NCI-H2227 treated with DMSO at 0.1 percent for 48 hours (cell line): ENCODE results near the gene PPM1K.

Experiments
- DNase-seq: peaks from one replicate; lab custom pipeline; 2025; lab: John Stamatoyannopoulos, UW

PPM1K gene

DNA sequence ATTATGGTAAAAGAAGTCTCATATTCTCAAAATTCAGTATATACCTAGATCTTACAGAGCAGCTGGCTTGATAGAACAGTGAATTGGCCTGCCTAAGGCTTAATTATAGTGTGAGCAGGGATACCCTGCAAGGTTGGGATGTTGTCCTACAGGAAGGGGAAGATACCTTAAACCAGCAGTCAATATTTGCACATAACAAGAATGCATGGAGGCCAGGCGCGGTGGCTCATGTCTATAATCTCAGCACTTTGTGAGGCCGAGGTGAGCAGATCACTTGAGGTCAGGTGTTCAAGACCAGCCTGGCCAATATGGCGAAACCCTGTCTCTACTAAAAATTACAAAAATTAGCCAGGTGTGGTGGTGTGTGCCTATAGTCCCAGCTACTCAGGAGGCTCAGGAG, 67.2 kb downstream of the PPM1K start:
- no peak for DNase-seq

DNA sequence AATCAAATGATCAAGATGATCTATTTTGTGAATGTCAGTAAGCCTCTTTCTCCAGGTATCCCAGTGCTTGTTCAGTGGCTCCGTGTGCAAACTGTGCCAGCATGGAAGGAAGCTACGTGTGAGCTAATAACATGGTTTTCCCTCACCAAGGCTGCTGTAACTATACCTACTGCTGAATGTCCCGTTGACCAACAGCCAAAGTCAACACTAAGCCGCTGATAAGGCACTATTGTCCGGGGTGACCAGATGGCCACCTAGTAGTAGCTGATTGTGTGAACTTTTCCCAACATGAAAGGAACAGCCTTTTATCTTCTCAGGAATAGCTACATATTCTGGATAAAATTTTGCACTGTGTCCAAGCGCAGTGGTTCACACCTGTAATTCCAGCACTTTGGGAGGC, 68.0 kb downstream of the PPM1K start:
- no peak for DNase-seq

DNA sequence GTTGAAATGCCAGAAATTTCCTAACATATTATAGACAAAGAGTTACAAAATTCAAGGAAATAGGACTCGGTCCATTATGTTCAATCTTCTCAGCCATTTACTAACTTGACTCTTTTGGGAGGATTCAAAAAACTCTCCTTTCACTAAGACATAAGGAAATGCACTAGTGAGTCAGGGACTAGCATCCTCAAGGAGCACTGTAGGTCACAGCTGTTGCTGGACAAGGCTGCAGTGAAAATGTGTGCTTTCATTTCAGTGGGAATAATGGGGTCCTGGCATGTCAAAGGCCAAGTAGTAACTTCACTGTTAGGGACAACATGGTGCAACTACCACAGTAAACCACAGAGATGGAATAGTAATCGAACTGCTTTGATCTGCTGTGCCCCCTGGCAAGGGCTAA, 69.0 kb downstream of the PPM1K start:
- no peak for DNase-seq

DNA sequence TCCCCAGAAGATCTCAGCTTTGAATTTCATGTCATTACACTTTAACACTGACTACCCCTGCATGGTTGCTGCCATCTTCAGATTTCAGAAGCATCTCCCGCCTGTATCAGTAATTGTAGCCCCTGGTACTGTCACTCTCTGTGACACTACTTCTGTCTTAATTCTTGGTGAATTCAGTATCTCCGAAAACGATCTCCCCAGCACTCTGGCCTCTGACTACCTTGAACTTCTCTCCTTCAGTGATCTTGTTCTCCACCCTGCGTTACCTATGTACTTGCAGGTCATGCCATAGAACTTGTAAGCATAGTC, 72.2 kb downstream of the PPM1K start:
- DNase-seq: no peak

DNA sequence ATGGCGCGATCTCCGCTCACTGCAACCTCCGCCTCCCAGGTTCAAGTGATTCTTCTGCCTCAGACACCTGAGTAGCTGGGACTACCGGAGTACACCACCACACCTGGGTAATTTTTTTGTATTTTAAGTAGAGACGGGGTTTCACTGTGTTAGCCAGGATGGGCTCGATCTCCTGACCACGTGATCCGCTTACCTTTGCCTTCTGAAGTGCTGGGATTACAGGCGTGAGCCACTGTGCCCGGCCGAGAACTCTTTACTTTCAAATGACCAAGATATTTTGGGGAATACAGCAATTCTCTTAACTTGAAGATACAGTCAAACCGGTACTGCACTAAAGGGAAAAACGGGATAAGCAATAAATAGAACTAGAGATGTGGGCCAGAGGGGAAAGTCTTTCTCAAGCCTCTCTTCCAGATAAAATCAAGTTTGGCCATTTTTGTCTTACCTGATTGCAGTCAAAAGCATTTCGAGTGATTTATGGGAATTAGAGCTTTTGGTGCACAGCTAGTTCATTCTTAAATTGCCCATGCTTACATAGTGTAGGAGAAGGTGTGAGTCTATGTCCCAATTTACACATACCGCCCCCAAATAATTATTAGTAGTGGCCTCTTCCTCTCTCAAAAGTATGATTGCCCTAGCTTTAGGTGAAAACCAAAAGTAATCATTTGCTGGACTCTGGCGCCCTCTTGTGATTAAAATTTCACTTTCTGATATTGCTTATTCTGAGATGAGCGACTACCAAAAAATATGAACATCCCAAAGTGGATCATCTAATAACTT, 72.7 kb downstream of the PPM1K start:
- DNase-seq: peak; percentile 26

DNA sequence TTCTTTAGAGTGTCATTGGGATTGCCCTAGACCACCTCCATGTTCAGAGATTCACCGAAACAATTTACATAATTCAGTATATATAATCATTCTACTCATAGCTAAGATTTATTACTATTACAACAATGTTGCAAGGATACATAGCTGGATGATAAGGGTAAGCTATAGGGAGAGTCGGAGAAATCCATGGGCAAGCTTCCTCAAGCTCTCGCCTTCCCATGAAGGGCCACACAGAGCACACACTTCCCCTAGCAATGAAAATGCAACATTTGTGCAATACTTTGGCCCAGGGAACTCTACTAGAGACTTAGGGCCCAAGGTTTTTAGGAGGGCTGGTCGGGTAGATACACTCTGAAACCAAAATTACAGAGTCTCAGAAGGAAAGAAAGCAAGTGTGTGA, 76.2 kb downstream of the PPM1K start:
- DNase-seq: no peak
